Measurements from ENCODE around the gene PCYOX1L. TPM values are rescaled to one million over a fixed set of nuclear protein-coding genes. Genes with fewer than 3 reads are reported as not detected.

The PCYOX1L gene
- total and polyA plus RNA-seq, 2 donors (not counting 1 experiment from before 2014, with no cell fraction given): 7.6 to 9.1 TPM

GRCh38 chr5:149364719-149365118 is 6.9 kb downstream of the PCYOX1L start:
- no peaks in the 10 kb centered on the region for H3K27me3 ChIP-seq (ENCODE audit: control insufficient read depth, insufficient read depth, low read length)
- no peak overlapping the region for H2AFZ ChIP-seq (ENCODE audit: low read length)
- no peaks in the 10 kb centered on the region for H4K20me1 ChIP-seq (ENCODE audit: control insufficient read depth, extremely low read depth, insufficient read depth, low read length)
- H3K79me2 ChIP-seq (ENCODE audit: control insufficient read depth, insufficient read depth, low read length): no peaks in the 10 kb centered on the region
- H3K9me3 ChIP-seq (ENCODE audit: control insufficient read depth, insufficient read depth, low read depth, low read length): no peaks in the 10 kb centered on the region
- no peak overlapping the region for H3K9ac ChIP-seq (ENCODE audit: insufficient read depth, low read length)
- H3K27ac ChIP-seq (ENCODE audit: insufficient read depth, low read length): no peak overlapping the region
- H3K4me2 ChIP-seq (ENCODE audit: extremely low read depth, insufficient read depth, low read length): no peak overlapping the region
- H3K4me3 ChIP-seq (replicated peaks in 1 of 4; ENCODE audit: control extremely low read depth in 1 of 4, insufficient read depth in 1 of 4, low read depth in 3 of 4, low read length in 4 of 4): no peak overlapping the region
- no peaks in the 10 kb centered on the region for H3K4me1 ChIP-seq (ENCODE audit: control insufficient read depth, extremely low read depth, insufficient read depth, low read length)
- H3K36me3 ChIP-seq (ENCODE audit: control insufficient read depth, insufficient read depth, low read length): no peaks in the 10 kb centered on the region
- TF ChIP-seq, protein P1, sequence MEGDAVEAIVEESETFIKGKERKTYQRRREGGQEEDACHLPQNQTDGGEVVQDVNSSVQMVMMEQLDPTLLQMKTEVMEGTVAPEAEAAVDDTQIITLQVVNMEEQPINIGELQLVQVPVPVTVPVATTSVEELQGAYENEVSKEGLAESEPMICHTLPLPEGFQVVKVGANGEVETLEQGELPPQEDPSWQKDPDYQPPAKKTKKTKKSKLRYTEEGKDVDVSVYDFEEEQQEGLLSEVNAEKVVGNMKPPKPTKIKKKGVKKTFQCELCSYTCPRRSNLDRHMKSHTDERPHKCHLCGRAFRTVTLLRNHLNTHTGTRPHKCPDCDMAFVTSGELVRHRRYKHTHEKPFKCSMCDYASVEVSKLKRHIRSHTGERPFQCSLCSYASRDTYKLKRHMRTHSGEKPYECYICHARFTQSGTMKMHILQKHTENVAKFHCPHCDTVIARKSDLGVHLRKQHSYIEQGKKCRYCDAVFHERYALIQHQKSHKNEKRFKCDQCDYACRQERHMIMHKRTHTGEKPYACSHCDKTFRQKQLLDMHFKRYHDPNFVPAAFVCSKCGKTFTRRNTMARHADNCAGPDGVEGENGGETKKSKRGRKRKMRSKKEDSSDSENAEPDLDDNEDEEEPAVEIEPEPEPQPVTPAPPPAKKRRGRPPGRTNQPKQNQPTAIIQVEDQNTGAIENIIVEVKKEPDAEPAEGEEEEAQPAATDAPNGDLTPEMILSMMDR (conservative IDR thresholded peaks at IDR 0.05 in 1 of 2, IDR thresholded peaks at IDR 0.05 in 1 of 2; ENCODE audit: low read depth in 1 of 2, low read length in 2 of 2): no peak
- TF ChIP-seq EZH2 (IDR thresholded peaks at IDR 0.05; ENCODE audit: low read length, missing control alignments): no peak
- no peak for DNase-seq (ENCODE audit: low read depth in 2 of 2)

DNA sequence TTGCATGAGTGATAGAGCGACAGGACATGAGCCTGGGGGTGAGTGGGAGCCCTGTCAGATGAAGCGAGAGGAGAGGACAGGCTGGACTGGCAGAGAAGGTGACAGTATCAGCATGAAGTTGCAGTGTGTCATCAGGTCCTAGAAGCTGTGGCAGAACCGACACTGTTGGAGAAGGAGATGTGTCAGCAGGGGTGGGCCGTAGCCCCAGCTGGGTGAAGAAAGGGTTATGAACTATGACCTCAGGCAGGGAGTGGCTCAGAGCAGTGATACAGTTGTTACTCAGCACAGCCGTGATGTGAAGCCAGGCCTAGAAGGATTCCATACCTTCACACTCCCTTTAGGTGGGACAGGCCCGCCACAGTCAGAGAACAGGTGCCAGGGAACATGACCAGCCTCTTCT is 7.6 kb downstream of the PCYOX1L start:
- Histone ChIP-seq H3K27me3 (ENCODE audit: control insufficient read depth, insufficient read depth, low read length) (no peaks in the 10 kb centered on the region), H2AFZ (ENCODE audit: low read length) (no peak overlapping the region), H3K79me2 (ENCODE audit: control insufficient read depth, insufficient read depth, low read length) (no peaks in the 10 kb centered on the region), H3K4me3 (replicated peaks in 1 of 4; ENCODE audit: control extremely low read depth in 1 of 4, insufficient read depth in 1 of 4, low read depth in 3 of 4, low read length in 4 of 4) (no peak overlapping the region), H3K4me1 (ENCODE audit: control insufficient read depth, extremely low read depth, insufficient read depth, low read length) (no peaks in the 10 kb centered on the region), H3K9me3 (ENCODE audit: control insufficient read depth, insufficient read depth, low read depth, low read length) (no peaks in the 10 kb centered on the region), H3K4me2 (ENCODE audit: extremely low read depth, insufficient read depth, low read length) (no peak overlapping the region), H3K27ac (ENCODE audit: insufficient read depth, low read length) (no peak overlapping the region), H3K9ac (ENCODE audit: insufficient read depth, low read length) (no peak overlapping the region), H3K36me3 (ENCODE audit: control insufficient read depth, insufficient read depth, low read length) (no peaks in the 10 kb centered on the region), H4K20me1 (ENCODE audit: control insufficient read depth, extremely low read depth, insufficient read depth, low read length) (no peaks in the 10 kb centered on the region)
- DNase-seq (ENCODE audit: low read depth in 2 of 2): no peak
- TF ChIP-seq EZH2 (IDR thresholded peaks at IDR 0.05; ENCODE audit: low read length, missing control alignments): no peak
- TF ChIP-seq, protein P1 (conservative IDR thresholded peaks at IDR 0.05 in 1 of 2, IDR thresholded peaks at IDR 0.05 in 1 of 2; ENCODE audit: low read depth in 1 of 2, low read length in 2 of 2): no peak

GRCh38 chr5:149366169-149366729 is 8.4 kb downstream of the PCYOX1L start:
- TF ChIP-seq EZH2 (IDR thresholded peaks at IDR 0.05; ENCODE audit: low read length, missing control alignments): no peak
- TF ChIP-seq, protein P1 (conservative IDR thresholded peaks at IDR 0.05 in 1 of 2, IDR thresholded peaks at IDR 0.05 in 1 of 2; ENCODE audit: low read depth in 1 of 2, low read length in 2 of 2): no peak
- H3K9ac ChIP-seq (ENCODE audit: insufficient read depth, low read length): no peak overlapping the region

More at GRCh38 chr5:149366169-149366729, 8.4 kb downstream of the PCYOX1L start:
- Histone ChIP-seq H3K27ac (ENCODE audit: insufficient read depth, low read length) (no peak overlapping the region), H3K36me3 (ENCODE audit: control insufficient read depth, insufficient read depth, low read length) (no peaks in the 10 kb centered on the region), H3K79me2 (ENCODE audit: control insufficient read depth, insufficient read depth, low read length) (no peaks in the 10 kb centered on the region), H3K9me3 (ENCODE audit: control insufficient read depth, insufficient read depth, low read depth, low read length) (no peaks in the 10 kb centered on the region), H4K20me1 (ENCODE audit: control insufficient read depth, extremely low read depth, insufficient read depth, low read length) (no peaks in the 10 kb centered on the region), H3K27me3 (ENCODE audit: control insufficient read depth, insufficient read depth, low read length) (no peaks in the 10 kb centered on the region), H3K4me2 (ENCODE audit: extremely low read depth, insufficient read depth, low read length) (no peak overlapping the region), H2AFZ (ENCODE audit: low read length) (no peak overlapping the region), H3K4me3 (replicated peaks in 1 of 4; ENCODE audit: control extremely low read depth in 1 of 4, insufficient read depth in 1 of 4, low read depth in 3 of 4, low read length in 4 of 4) (no peak overlapping the region), H3K4me1 (ENCODE audit: control insufficient read depth, extremely low read depth, insufficient read depth, low read length) (no peaks in the 10 kb centered on the region)
- no peak for DNase-seq (ENCODE audit: low read depth in 2 of 2)

All from fibroblast of lung (primary cell).